Testis (tissue), 3 donors: ENCODE results near the gene EEIG1. TPM values are rescaled to one million over a fixed set of nuclear protein-coding genes. Genes with fewer than 3 reads are reported as not detected.
A peak's percentile ranks its signal among the peaks of the same experiment; 100 is the strongest.

Experiments
- DNase-seq: peaks from one replicate; pipeline ENCODE4 v3.0.0-alpha.2; 2019
- H3K27ac ChIP-seq, 2 donors: fragments of 200-600 bp; sonication (generic); one replicate each; pipeline ENCODE4 v1.5.1; 2019
- H3K27me3 ChIP-seq: fragments of 200-600 bp; sonication (generic); one replicate; pipeline ENCODE4 v1.5.1; 2019
- H3K36me3 ChIP-seq: fragments of 200-600 bp; sonication (generic); one replicate; pipeline ENCODE4 v1.5.1; 2017; ENCODE audit warnings: low read depth; ENCODE audit errors: missing control alignments
- H3K4me1 ChIP-seq: fragments of 200-600 bp; sonication (generic); one replicate; pipeline ENCODE4 v1.5.1; 2019
- H3K4me3 ChIP-seq, 2 donors: fragments of 200-600 bp; sonication (generic); one replicate each; pipeline ENCODE4 v1.5.1; 2017 to 2019
- H3K9me3 ChIP-seq: fragments of 200-600 bp; sonication (generic); one replicate; pipeline ENCODE4 v1.5.1; 2017
- POLR2A ChIP-seq: fragments of 450-650 bp; IDR thresholded peaks from one replicate; pipeline ENCODE4 v1.6.1; 2017; ENCODE audit warnings: antibody characterized with exemption, mild to moderate bottlenecking, moderate library complexity
- WGBS, 2 donors: methylation state at CpG; one replicate each; pipeline ENCODE4 v1.1.5; 2018; 5-methylcytosine and 5-hydroxymethylcytosine counted together
- intact Hi-C: fragments of 100-400 bp; cut with DNase I; formaldehyde crosslinking; loops from one replicate; pipeline ENCODE4 v1.15.1; 2023; ENCODE audit warnings: low total_unique reads
- polyA plus RNA-seq: library from polyadenylated mRNA; stranded (reverse); fragments of 350-450 nt; fragmentation: Illumina TruSeq; extraction: RNeasy Lipid Tissue Mini Kit (QIAGEN cat#74804); gene quantifications from one replicate; pipeline ENCODE4 v1.2.3, GENCODE V29; 2014; ENCODE audit warnings: low read depth, low replicate concordance; ENCODE audit not compliant: insufficient read depth
- total RNA-seq, 2 donors: library from RNA; depleted of rRNA; stranded (reverse); fragments of >200 nt; gene quantifications; one replicate each; pipeline ENCODE4 v1.2.3, GENCODE V29; 2016
- TF ChIP-seq, protein P1 (sequence below), 3 experiments: fragments of 450-650 bp in 2 of 3; fragments of 200-600 bp in 1 of 3; sonication (generic) in 1 of 3; IDR thresholded peaks; one replicate each; pipeline ENCODE4 v1.5.1; 2016 to 2019; ENCODE audit warnings: antibody characterized with exemption in 3 of 3, mild to moderate bottlenecking in 2 of 3, moderate library complexity in 1 of 3

The EEIG1 gene
- total and polyA plus RNA-seq, 3 donors from 2014 or later, result 75.7 to 129 (median 119) TPM

GRCh38 chr9:127945338-127945737 is 35.5 kb downstream of the EEIG1 start:
- Histone ChIP-seq H3K27me3 (no peaks in the 10 kb centered on the region), H3K4me1 (peaks cover 53% of the 10 kb centered on the region), H3K9me3 (no peaks in the 10 kb centered on the region), H3K36me3 (peaks cover 5% of the 10 kb centered on the region), H3K27ac (peak overlapping the region in 1 of 2 donors; percentile 56), H3K4me3 (no peak overlapping the region)
- WGBS, 2 donors, result 90 to 92% methylated on average over 22 to 24 of the region's 24 CpGs
- no peak for TF ChIP-seq POLR2A
- TF ChIP-seq, protein P1, sequence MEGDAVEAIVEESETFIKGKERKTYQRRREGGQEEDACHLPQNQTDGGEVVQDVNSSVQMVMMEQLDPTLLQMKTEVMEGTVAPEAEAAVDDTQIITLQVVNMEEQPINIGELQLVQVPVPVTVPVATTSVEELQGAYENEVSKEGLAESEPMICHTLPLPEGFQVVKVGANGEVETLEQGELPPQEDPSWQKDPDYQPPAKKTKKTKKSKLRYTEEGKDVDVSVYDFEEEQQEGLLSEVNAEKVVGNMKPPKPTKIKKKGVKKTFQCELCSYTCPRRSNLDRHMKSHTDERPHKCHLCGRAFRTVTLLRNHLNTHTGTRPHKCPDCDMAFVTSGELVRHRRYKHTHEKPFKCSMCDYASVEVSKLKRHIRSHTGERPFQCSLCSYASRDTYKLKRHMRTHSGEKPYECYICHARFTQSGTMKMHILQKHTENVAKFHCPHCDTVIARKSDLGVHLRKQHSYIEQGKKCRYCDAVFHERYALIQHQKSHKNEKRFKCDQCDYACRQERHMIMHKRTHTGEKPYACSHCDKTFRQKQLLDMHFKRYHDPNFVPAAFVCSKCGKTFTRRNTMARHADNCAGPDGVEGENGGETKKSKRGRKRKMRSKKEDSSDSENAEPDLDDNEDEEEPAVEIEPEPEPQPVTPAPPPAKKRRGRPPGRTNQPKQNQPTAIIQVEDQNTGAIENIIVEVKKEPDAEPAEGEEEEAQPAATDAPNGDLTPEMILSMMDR (IDR thresholded peaks at IDR 0.05), result no peak
- intact Hi-C loops, result loop anchor here (5.0 kb wide), 1 partner anchor 87 kb away; no protein-coding TSS in a partner anchor
- no peak for DNase-seq

GRCh38 chr9:127944586-127945218 is 36.1 kb downstream of the EEIG1 start:
- Histone ChIP-seq H3K36me3 (peaks cover 5% of the 10 kb centered on the region), H3K4me1 (peaks cover 51% of the 10 kb centered on the region), H3K4me3 (no peak overlapping the region), H3K27me3 (no peaks in the 10 kb centered on the region), H3K9me3 (no peaks in the 10 kb centered on the region), H3K27ac (no peak overlapping the region)
- intact Hi-C loops, result loop anchor here (5.0 kb wide), 2 partner anchors 88 to 173 kb away; no protein-coding TSS in a partner anchor
- DNase-seq, result no peak
- 91 to 94% methylated on average over 31 to 38 of the region's 38 CpGs for WGBS, 2 donors
- TF ChIP-seq, protein P1 (IDR thresholded peaks at IDR 0.05), result no peak
- TF ChIP-seq POLR2A, result no peak

GRCh38 chr9:127943731-127944144 is 37.1 kb downstream of the EEIG1 start:
- Histone ChIP-seq H3K27me3 (no peaks in the 10 kb centered on the region), H3K36me3 (peaks cover 5% of the 10 kb centered on the region), H3K9me3 (no peaks in the 10 kb centered on the region), H3K4me1 (peaks cover 44% of the 10 kb centered on the region), H3K27ac (no peak overlapping the region), H3K4me3 (no peak overlapping the region)
- TF ChIP-seq POLR2A, result no peak
- TF ChIP-seq, protein P1 (IDR thresholded peaks at IDR 0.05), result peak; percentile 78 to 96 (median 87)
- DNase-seq, result peak; percentile 90
- WGBS, 2 donors, result 46 to 49% methylated on average over 13 of the region's 13 CpGs
- intact Hi-C loops, result loop anchor here (5.0 kb wide), 1 partner anchor 174 kb away; no protein-coding TSS in a partner anchor

- Histone ChIP-seq H3K9me3 (no peaks in the 10 kb centered on the region), H3K36me3 (peaks cover 5% of the 10 kb centered on the region), H3K27me3 (no peaks in the 10 kb centered on the region), H3K27ac (no peak overlapping the region), H3K4me1 (peaks cover 44% of the 10 kb centered on the region), H3K4me3 (no peak overlapping the region)
- WGBS, 2 donors, result 91 to 93% methylated on average over 10 to 14 of the region's 14 CpGs
- intact Hi-C loops, result loop anchor here (5.0 kb wide), 1 partner anchor 174 kb away; no protein-coding TSS in a partner anchor
- DNase-seq, result no peak
- no peak for TF ChIP-seq POLR2A
- TF ChIP-seq, protein P1 (IDR thresholded peaks at IDR 0.05), result no peak
Measured at GRCh38 chr9:127943011-127943662, 37.7 kb downstream of the EEIG1 start.
